T1000 (cell line): Measurements from ENCODE around the gene ORM2.
A peak's percentile ranks its signal among the peaks of the same experiment; 100 is the strongest.

Experiments used
- DNase-seq: peaks from one replicate; lab custom pipeline; 2025; ENCODE audit warnings: mixed read lengths; lab: John Stamatoyannopoulos, UW

ORM2 gene

GRCh38 chr9:114371343-114371944, 41.8 kb downstream of the ORM2 start:
- no peak for DNase-seq

DNA sequence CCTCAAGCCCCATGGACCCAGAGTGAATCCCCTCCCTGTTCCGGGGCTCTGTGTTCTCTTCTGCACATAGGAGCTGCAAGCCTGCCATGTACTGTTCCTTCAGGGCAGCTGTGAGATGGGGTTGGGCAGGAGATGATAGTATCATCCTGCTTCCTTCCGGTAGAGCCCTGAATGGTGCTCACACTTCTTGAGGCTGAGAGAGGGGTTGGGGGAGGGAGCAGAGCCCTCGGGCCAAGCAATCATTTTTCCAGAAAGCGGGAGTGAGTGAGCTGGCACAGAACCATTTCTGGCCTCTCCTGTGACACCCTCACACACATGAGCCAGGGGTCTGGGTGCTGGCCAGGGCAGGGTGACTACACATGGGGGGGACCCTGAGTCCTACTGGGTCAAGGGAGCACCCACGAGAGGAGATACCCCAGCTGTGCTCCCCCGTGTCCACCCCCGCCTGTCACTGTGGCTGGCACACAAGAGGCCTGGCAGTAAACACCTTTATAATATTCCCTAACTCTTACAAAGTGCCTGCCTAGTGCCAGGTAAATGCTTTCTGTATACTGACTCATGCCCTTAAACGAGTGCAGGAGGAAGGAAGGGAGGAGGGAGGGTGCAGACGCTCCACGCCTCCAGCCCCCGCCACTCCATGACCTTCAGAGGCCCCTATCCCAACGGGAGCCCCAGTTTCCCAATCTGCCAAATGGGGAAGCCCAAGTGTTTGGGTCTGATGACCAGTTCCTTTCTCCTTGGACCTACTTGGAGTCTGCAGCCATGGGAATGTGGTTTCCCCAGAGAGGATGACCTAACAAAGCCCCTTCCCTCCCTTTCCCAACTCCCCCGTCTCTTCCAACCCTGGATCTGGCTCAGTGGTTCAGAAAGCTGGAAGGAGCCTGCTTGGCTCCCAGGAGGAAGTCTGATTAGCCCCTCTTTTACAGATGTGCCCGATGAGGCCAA, 42.6 kb downstream of the ORM2 start:
- peak; percentile 14 for DNase-seq

GRCh38 chr9:114372921-114373448, 43.3 kb downstream of the ORM2 start:
- no peak for DNase-seq

DNA sequence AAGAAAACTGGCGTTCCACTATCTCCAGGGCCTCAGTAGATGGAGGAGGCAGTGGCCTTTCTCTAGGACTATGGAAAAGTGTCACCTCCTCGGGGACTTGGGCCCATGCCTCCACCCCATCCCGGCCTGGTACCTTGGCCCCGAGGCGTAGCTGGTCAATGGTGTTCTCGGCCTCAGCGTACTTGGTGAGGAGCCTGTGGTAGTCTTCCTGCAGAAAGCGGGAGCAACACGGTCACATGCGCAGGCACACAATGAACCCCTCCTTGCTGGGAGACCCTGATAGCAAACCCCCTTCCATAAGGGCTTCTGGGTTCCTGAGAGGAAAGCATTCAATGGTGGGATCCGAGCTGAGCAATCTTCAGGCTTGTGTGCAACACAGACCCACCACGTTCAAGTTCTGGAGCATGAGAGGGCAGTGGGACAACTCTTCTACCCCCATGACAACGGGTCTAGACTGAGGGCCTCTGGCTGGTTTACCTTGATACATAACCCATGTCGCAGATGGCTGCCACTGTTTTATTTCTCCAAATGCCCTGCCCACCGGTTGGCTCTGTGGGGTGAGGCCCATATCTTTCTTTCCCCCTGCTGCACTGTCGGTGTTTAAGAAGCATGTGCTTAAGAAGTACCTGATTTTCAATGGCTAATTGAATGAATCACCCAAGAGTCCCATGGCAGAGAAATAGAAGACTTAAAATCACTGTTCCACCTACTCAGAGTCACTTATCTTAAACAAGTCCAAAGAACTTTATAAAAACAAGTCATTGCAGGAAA, 44.5 kb downstream of the ORM2 start:
- DNase-seq = no peak

- DNase-seq = no peak
Measured at GRCh38 chr9:114374936-114375335, 45.3 kb downstream of the ORM2 start.

- DNase-seq = no peak
Measured at GRCh38 chr9:114375386-114376175, 45.9 kb downstream of the ORM2 start.

DNA sequence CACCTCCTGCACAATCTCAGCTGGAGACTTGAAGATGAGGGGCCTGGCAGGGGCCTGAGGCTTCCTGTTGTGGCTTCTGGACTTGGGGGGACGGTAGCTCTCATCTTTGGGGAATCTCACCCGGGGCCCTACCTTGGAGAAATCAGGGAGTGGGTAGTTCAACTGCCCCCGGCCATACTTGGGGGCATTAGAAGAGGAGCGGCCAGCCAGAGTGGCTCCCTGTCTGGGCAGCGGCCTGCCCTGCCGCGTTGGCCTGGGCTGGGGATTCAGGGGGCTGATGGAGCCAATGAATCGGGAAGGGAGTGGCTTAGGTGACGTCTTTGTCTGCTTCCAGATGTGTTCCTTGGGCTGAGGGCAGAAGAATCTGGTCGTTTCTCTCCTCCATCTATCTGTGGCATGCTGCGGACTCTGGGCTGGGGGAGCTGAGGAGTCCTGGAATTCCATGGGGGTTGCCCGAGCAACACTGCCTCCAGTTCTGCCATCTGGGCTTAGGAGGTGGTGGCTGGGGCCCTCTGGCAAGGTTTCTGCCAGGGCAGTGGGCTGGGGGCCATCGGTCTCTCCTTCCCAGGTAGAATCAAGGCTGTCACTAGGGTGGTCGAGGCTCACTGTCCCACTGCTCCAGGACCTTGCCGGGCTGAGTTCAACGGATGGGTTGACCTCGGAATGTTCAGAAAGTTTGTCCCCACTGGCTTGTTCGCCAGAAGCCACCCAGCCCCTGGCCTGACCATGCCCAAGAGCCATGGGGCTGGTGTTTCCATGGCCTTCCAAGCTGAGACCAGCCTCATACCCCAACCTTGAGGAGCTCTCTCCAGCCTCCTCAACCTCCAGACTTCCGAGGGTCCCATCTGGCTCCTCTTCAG, 47.1 kb downstream of the ORM2 start:
- DNase-seq = no peak

DNA sequence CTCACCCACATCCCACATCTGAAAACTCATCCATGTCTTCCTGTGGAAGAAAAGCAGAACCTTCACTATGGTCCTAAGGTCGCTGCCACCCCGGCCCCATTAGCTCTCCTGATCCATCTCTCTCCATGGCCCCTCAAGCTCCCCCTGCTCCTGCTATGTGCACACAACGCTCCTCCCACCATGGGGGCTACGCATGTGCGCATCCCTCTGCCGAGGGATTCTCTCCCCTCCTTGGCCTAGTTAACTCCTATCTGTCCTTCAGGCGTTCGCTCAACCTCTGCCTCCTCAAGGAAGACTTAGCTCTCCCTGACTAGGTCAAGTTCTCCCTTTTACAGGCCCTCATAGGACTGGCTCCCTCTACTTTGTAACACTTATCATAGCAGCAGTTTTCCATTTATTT, 48.3 kb downstream of the ORM2 start:
- DNase-seq = no peak

DNA sequence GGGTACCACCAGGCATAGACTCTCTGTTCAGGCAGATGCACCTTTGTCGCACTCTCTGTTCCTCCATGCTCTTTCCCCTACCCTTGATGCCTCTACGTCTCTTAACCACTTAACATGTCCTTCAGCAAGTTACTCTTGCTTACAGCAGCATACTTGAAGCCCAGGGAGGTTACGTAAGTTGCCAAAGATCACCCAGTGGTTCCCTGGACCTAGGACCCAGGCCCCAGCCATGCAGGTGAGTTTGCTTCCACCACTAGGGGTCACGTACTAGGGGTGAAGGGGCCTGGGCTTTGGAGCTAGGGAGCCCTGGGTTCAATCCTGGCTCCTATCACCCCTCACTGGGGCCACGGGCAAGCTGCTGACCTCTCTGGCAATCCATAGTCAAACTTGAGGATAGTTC, 49.2 kb downstream of the ORM2 start:
- DNase-seq = no peak
